A673 (cell line): ENCODE data around the gene PRR14. TPM values are rescaled to one million over a fixed set of nuclear protein-coding genes. Genes with fewer than 3 reads are reported as not detected.

Source experiments
- BruUV-seq: library from RNA; stranded (reverse); fragments of 400-500 nt; replicated peaks from 2 replicates; lab custom pipeline; 2021; lab: Mats Ljungman, UMichigan
- CTCF ChIA-PET: fragments of 300-600 bp; sonication (Branson Sonifier 250); formaldehyde crosslinking; loops from one replicate; lab custom pipeline; 2022; ENCODE audit warnings: antibody characterized with exemption; lab: Charles Lee
- POLR2A ChIA-PET: fragments of 300-600 bp; sonication (Branson Sonifier 250); formaldehyde crosslinking; loops from one replicate; lab custom pipeline; 2022; ENCODE audit warnings: antibody characterized with exemption; ENCODE audit not compliant: low non-redundant PET; lab: Charles Lee
- DNase-seq: peaks from one replicate; pipeline ENCODE4 v3.0.0-alpha.2; 2015; ENCODE audit warnings: low spot score
- H3K27ac ChIP-seq: fragments of 200-600 bp; sonication (generic); 2 replicates; pipeline ENCODE4 v1.5.1; 2016; ENCODE audit warnings: mixed run types, low read depth, mild to moderate bottlenecking, mixed read lengths, antibody characterized with exemption, low read length; ENCODE audit not compliant: poor library complexity, severe bottlenecking
- H3K27me3 ChIP-seq: fragments of 200-600 bp; sonication (generic); replicated peaks from 2 replicates; pipeline ENCODE4 v1.6.1; 2017; ENCODE audit warnings: mixed run types, low read depth, mild to moderate bottlenecking, mixed read lengths, antibody characterized with exemption, low read length; ENCODE audit not compliant: insufficient read depth, poor library complexity
- H3K36me3 ChIP-seq: fragments of 200-600 bp; sonication (generic); 2 replicates; pipeline ENCODE4 v1.6.1; 2016; ENCODE audit warnings: mixed run types, mild to moderate bottlenecking, mixed read lengths, antibody characterized with exemption, low read length; ENCODE audit not compliant: insufficient read depth, poor library complexity, severe bottlenecking
- H3K4me1 ChIP-seq: fragments of 200-600 bp; sonication (generic); 2 replicates; pipeline ENCODE4 v1.6.1; 2017; ENCODE audit warnings: mixed run types, mild to moderate bottlenecking, mixed read lengths, antibody characterized with exemption, low read length; ENCODE audit not compliant: insufficient read depth, poor library complexity, severe bottlenecking
- H3K4me3 ChIP-seq: fragments of 200-600 bp; sonication (generic); 2 replicates; pipeline ENCODE4 v1.5.1; 2016; ENCODE audit warnings: low read depth, mixed run types, mild to moderate bottlenecking, mixed read lengths, low read length; ENCODE audit not compliant: poor library complexity, severe bottlenecking
- H3K9me3 ChIP-seq: fragments of 200-600 bp; sonication (generic); 2 replicates; pipeline ENCODE4 v1.6.1; 2016; ENCODE audit warnings: mixed run types, low read depth, mild to moderate bottlenecking, mixed read lengths, antibody characterized with exemption, low read length; ENCODE audit not compliant: poor library complexity, severe bottlenecking
- CTCF ChIP-seq: fragments of 300-800, 200-600 bp; sonication (generic); conservative IDR thresholded peaks from 2 replicates; pipeline ENCODE4 v1.5.1; 2017; ENCODE audit warnings: low read depth, mild to moderate bottlenecking, antibody characterized with exemption, low read length, moderate library complexity, mixed read lengths
- EZH2 ChIP-seq: fragments of 200-600 bp; sonication (generic); IDR thresholded peaks from 2 replicates; pipeline ENCODE4 v1.6.1; 2017; ENCODE audit warnings: borderline replicate concordance, low read depth, mild to moderate bottlenecking, mixed read lengths, antibody characterized with exemption, low read length; ENCODE audit not compliant: poor library complexity, severe bottlenecking
- intact Hi-C: fragments of 100-400 bp; cut with micrococcal nuclease; formaldehyde crosslinking; loops from one replicate; pipeline ENCODE4 v1.10.0; 2022; ENCODE audit not compliant: unreplicated experiment
- total RNA-seq: library from RNA; stranded (reverse); gene quantifications from 2 replicates; pipeline ENCODE4 v1.2.3, GENCODE V29; 2021

PRR14 gene
- total RNA-seq, 1 experiment from 2014 or later = 35.7 TPM

- peaks cover 1% of the 10 kb centered on the region for H3K4me1 ChIP-seq
- no TSS peak for BruUV-seq
- no peaks in the 10 kb centered on the region for H3K9me3 ChIP-seq
- DNase-seq = no peak
- ChIA-PET CTCF (no interaction called here), POLR2A (no interaction called here)
- H3K27me3 ChIP-seq = no peaks in the 10 kb centered on the region
- no peak overlapping the region for H3K27ac ChIP-seq
- intact Hi-C loops = no loop called here
- TF ChIP-seq CTCF = no peak
- TF ChIP-seq EZH2 = no peak
- H3K36me3 ChIP-seq = peaks cover 49% of the 10 kb centered on the region
- no peak overlapping the region for H3K4me3 ChIP-seq
Measured at GRCh38 chr16:30603945-30604315, 46.8 kb upstream of the PRR14 start.

GRCh38 chr16:30604316-30604947, 46.3 kb upstream of the PRR14 start:
- DNase-seq = no peak
- intact Hi-C loops = no loop called here
- no TSS peak for BruUV-seq
- Histone ChIP-seq H3K4me1 (peaks cover 4% of the 10 kb centered on the region), H3K4me3 (no peak overlapping the region), H3K36me3 (peaks cover 49% of the 10 kb centered on the region), H3K27ac (no peak overlapping the region), H3K9me3 (no peaks in the 10 kb centered on the region), H3K27me3 (no peaks in the 10 kb centered on the region)
- ChIA-PET POLR2A (no interaction called here), CTCF (no interaction called here)
- TF ChIP-seq CTCF = no peak
- no peak for TF ChIP-seq EZH2

- Histone ChIP-seq H3K9me3 (no peaks in the 10 kb centered on the region), H3K36me3 (peaks cover 49% of the 10 kb centered on the region), H3K4me1 (peaks cover 4% of the 10 kb centered on the region), H3K27me3 (no peaks in the 10 kb centered on the region), H3K4me3 (no peak overlapping the region), H3K27ac (no peak overlapping the region)
- TF ChIP-seq CTCF = no peak
- no peak for TF ChIP-seq EZH2
- ChIA-PET POLR2A (no interaction called here), CTCF (no interaction called here)
- no peak for DNase-seq
- no TSS peak for BruUV-seq
- intact Hi-C loops = no loop called here
Measured at GRCh38 chr16:30605158-30605557, 45.6 kb upstream of the PRR14 start.
